Hematopoietic multipotent progenitor cell treated with erythropoietin and hydrocortisone succinate and interleukin-3 and kit ligand, for 6 days (in vitro differentiated cells): ENCODE measurements around the gene RTN1.
"Not testable (repeated sequence)": the region's sequence is repeated elsewhere in the genome, so short reads cannot be mapped to it uniquely, and the experiment has no call there.

Experiments
- DNase-seq: peaks from one replicate; pipeline ENCODE4 v3.0.0-alpha.2; 2015

Gene RTN1

DNA sequence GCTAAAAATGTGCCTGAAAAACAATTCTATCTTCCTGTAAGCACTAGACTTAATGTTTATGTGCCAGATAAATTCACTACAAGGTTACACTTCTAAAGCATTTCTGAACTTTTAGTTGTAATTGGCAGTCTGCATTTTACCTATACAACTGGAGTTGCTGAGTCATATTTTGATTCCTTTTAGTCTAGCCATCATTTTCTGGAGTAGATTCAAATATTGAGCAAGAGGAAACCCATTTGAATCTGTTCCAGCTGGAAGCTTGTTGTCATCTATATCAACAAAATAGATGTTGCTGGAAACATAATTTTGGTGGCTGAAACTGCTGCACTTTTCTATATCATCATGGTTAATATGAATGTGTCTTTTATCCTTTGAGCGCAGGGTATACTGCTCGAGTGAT is 171.8 kb downstream of the RTN1 start:
- DNase-seq: no peak

- DNase-seq: no peak
These were observed 175.4 kb downstream of the RTN1 start for GRCh38 chr14:59695198-59695597.

DNA sequence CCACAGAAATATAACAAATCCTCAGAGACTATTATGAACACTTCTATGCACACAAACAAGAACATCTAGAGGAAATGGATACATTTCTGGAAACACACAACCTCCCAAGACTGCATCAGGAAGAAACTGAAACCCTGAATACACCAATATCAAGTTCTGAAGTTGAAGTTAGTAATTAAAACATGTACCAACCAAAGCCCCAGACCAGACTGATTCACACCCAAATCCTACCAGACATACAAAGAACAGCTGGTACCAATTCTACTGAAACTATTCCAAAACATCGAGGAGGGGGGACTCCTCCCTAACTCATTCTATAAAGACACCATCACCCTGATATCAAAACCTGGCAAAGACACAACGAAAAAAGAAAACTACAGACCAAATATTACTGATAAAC is 179.3 kb downstream of the RTN1 start:
- no peak for DNase-seq

DNA sequence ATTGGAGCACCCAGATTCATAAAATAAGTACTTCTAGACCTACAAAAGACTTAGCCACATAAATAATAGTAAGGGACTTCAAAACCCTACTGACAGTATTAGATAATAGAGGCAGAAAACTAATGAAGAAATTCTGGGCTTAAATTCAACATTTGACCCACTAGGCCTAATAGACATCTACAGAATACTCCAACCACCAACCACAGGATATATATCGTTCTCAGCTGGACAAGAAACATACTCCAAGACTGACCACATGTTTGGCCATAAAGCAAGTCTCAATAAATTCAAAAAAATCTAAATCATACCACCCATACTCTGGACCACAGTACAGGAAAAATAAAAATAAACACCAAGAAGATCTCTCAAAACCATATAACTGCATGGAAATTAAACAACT is 180.2 kb downstream of the RTN1 start:
- no peak for DNase-seq

- DNase-seq: peak; percentile 81
These were observed 182.1 kb downstream of the RTN1 start for GRCh38 chr14:59688224-59689170.

DNA sequence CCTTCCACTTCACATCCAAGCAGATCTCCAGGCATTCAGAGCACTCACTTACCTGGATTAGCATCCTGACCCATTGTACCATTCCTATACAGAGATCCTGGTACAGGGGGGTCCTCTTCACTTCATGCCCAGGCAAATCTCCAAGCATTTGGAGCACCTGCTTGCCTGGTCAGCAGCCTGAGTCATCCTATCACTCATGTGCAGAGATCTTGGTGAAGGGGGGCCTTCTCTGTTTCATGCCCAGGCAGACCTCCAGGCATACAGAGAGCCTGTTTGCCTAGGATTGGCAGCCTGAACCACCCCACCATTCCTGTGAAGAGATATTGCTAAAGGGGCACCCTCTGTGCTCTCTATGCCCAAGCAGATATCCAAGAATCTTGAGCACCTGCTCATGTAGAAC is 182.9 kb downstream of the RTN1 start:
- DNase-seq: no peak

- DNase-seq: peak; percentile 7
These were observed 190.7 kb downstream of the RTN1 start for GRCh38 chr14:59679872-59680271.

DNA sequence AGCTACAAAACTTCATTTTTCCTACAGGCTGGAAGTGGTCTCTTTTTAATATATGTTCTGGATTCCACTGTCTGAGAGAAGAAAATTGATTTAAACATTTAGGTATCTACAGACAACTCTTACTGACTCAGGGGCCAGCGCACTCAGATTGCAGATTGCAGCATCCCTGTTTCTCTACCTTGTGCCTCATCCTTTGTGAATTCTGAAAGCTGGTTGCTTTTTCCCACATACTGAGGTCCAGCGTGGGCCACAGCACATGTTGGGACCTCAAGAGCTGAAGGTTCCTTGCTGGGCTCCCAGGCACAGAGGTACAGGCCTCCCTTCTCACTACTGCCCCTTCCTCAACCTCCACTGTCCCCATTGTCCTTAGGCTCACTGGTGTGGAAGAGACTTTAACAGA is 192.2 kb downstream of the RTN1 start:
- no peak for DNase-seq

DNA sequence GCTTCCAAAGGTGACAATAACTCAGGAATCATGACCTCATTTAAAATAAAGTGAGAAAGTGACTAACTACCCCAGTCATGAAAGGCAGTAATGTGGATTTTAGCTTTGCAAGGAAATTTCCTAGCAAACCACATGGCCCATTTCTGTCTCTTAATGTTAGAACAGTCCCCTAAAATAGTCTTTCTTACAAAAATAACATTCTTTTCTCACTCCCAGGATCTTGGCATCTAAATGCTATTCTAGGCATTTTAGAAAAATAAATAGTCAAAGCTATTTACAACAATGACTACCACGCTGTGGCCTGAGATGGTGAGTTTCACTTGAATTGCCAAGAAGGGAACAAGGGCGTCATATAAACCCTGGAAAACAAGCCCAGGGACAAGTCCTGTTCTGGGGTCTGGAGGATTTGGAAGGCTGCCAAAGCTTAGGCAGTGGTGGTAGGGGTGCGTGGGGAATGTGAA is 192.8 kb downstream of the RTN1 start:
- DNase-seq: no peak

GRCh38 chr14:59675394-59675793 is 195.2 kb downstream of the RTN1 start:
- no peak for DNase-seq

DNA sequence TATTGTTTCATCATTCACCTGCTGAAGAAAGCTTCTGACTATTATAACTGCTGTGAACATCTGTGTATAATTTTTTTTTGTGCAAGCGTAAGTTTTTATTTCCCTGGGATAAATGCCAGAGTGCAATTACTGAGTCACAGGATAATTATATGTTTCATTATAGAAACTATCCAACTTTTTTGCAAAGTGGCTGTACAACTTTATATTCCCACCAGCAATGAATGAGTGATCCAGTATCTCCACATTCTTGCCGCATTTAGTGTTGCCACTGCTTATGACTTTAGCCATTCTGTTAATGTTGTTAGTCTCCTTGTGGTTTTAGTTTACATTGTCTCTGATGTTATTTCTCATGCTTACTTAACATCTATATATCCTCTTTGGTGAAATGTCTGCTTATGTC is 205.8 kb downstream of the RTN1 start:
- DNase-seq: no peak

GRCh38 chr14:59657769-59658168 is 212.8 kb downstream of the RTN1 start:
- no peak for DNase-seq

GRCh38 chr14:59656473-59656872 is 214.1 kb downstream of the RTN1 start:
- no peak for DNase-seq

GRCh38 chr14:59654131-59654530 is 216.4 kb downstream of the RTN1 start:
- not testable (repeated sequence) for DNase-seq

GRCh38 chr14:59646832-59647231 is 223.7 kb downstream of the RTN1 start:
- not testable (repeated sequence) for DNase-seq

DNA sequence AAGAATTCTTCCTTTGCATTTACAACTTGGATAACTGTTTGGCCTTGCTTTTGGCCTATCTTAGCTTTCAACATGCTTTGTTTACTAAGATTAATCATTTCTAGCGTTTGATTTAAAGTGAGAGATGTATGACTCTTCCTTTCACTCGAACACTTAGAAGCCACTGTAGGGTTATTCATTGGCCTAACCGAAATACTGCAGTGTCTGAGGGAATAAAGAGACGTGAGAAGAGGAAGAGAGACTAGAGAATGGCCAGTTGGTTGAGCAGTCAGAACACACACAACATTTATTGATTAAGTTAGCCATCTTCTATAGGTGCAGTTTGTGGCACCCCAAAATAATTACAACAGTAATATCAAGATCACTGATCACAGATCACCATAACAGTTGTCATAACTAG is 231.7 kb downstream of the RTN1 start:
- DNase-seq: no peak

DNA sequence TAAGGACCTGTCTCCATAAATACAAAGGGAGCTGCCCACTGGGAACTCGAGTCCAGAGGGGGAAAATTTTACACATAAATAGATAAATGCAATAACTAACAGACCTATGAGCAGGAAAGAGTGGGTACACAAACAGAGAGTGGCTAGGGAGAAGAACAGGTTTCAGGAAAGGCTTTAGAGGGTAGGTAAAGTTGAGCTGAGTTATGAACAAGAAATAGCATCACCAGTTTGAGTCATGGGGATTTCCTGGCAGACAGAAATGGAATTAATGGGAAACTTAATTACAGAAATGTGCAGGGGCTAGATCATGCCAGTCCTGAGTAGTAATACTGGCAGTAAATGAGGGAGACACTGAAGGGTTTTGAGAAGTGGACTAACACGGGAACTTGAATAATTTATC is 236.0 kb downstream of the RTN1 start:
- DNase-seq: no peak

GRCh38 chr14:59633486-59633885 is 237.1 kb downstream of the RTN1 start:
- DNase-seq: peak; percentile 16

- DNase-seq: peak; percentile 58
These were observed 238.2 kb downstream of the RTN1 start for GRCh38 chr14:59632381-59632780.

DNA sequence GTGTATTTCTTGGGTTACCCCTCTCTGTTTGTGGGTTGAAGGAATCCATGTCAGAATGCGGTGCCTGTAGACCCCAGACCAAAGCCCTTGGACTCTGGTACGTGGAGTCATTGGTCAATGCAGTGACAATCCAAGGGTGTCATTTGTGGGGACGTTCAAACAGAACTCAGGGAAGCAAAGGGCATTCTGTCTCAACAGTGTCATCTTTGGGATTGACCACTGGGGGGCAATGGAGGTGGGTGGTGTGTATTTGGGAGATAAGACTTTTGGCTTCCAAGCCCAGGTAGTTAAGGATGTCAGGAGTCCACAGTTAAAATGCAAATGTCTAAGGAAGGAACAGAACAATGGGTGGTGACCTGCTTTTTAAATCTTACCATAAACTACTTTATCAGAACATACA is 239.3 kb downstream of the RTN1 start:
- DNase-seq: peak; percentile 50

- DNase-seq: peak; percentile 12
These were observed 240.2 kb downstream of the RTN1 start for GRCh38 chr14:59630288-59630963.

GRCh38 chr14:59629444-59630287 is 240.9 kb downstream of the RTN1 start:
- DNase-seq: no peak

DNA sequence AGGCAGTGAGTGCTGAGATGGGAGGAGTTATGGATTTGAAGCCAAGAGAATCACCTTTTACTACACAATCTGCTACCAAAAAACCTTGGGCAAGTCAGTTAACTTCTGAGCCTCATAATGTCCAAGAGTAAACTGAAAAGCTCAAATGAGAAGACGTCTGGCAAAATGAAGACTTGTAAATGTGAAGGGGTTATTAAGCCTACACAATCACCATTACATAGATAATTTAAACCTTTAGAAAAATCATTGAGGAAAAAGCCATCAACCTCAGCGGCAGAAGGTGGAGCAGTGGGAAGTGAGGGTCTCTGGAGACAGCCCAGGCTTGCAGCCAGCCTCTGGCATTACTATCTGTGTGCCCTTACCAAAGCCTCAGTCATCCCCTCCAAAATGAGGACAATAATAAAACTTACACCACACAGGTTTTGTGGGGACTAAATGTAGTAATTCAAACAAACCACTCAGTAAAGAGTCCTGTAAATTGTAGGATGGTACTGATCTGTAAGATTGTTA is 243.5 kb downstream of the RTN1 start:
- DNase-seq: no peak
